Activated T-cell treated with anti-CD3 and anti-CD28 coated beads for 24 hours (primary cell): ENCODE data around the gene TSEN54.

Experiments used
- DNase-seq: peaks from one replicate; pipeline ENCODE4 v3.0.0-alpha.2; 2020; ENCODE audit warnings: low read depth

TSEN54 gene

GRCh38 chr17:75503976-75504346 is 12.4 kb upstream of the TSEN54 start:
- DNase-seq: no peak

DNA sequence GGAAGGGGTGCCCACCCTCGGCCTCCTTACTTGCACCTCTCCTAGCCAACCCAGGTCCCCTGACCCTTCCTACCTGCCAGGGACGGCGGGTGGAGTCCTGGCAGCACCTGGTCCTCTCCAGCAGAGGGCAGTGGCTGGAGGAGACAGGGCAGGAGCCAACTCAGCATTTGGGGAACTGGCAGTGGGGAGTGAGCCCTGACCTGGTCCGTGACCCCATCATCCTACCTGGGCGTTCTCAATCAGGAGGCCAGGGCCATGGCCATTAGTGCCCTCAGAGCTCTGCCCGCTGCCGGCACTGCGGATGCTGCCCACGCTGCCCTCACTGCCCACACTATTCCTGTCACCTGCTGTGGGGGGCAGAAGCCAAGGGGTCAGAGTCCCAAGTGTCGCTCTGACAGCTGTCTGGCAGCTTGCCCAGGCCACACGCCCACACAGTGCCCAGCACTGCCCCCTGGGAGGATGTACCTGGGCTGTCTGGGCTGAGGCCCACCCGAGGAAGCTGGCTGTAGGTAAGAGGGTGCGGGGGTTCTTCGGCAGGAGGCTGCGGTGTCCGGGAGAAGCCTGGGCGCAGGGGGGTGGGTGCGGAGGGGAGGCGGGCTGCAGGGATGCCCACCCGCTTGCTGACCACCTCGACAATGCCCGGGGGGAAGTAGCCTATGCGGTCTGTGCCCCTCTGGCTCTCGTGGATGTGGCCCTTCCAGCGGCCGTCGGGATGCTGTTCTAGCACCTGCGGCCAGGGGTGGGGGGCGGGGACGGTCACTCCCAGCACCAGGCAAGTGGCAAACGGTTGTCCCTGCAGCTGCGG is 11.8 kb upstream of the TSEN54 start:
- no peak for DNase-seq

- no peak for DNase-seq
These were observed 11.2 kb upstream of the TSEN54 start for GRCh38 chr17:75505152-75505409.

- no peak for DNase-seq
These were observed 10.7 kb upstream of the TSEN54 start for GRCh38 chr17:75505640-75506039.

GRCh38 chr17:75506134-75506533 is 10.2 kb upstream of the TSEN54 start:
- DNase-seq: no peak

- no peak for DNase-seq
These were observed 9.4 kb upstream of the TSEN54 start for GRCh38 chr17:75506888-75507287.

GRCh38 chr17:75507733-75508719 is 8.3 kb upstream of the TSEN54 start:
- no peak for DNase-seq

GRCh38 chr17:75508931-75509361 is 7.4 kb upstream of the TSEN54 start:
- DNase-seq: no peak

- DNase-seq: no peak
These were observed 6.6 kb upstream of the TSEN54 start for GRCh38 chr17:75509528-75510258.

GRCh38 chr17:75511270-75511609 is 5.1 kb upstream of the TSEN54 start:
- DNase-seq: no peak

DNA sequence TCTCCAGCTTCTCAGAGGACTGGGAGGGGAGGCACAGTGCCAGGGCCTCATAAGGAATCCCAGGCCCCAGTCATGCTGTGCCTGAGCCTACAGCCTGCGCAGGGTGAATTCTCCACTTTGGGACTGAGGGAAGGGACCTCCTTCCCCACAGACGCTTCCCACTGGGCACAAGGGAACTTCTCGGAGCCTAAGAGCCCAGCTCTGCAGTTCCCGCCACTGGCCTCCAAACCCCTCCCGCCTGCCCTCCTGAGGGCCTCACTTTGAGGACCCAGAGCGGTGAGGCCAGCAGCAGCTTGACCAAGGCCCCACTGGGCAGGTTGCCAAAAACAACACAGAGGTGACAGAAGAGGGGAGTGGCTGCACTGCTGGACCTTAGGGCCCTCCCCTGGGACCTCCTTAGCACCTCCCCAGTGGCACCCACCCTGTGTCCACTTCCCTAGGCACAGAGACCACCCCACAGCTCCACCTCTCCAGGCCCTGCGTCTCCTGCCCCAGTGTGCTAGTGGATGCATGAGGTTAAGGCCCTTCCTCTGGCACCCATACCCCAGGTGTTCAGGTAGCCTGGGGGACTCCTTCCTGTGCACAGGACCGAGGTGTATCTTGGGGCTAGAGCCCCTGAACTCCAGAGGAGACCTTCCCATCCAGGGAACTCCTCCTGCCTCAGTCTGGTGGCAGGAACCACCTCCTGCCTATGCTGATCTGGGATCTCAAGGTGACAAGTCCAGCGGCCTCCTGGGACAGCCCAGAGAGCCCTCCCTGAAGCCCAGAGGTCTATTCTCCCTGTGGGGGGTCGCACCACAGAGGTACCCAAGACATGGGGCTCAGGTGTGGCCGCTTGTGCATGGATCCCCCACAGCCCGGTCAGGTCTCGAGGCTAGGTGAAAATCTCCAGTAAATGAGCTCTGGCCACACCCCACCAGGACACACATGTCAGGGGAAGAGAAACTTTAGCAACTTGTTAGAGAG is 4.4 kb upstream of the TSEN54 start:
- DNase-seq: no peak

DNA sequence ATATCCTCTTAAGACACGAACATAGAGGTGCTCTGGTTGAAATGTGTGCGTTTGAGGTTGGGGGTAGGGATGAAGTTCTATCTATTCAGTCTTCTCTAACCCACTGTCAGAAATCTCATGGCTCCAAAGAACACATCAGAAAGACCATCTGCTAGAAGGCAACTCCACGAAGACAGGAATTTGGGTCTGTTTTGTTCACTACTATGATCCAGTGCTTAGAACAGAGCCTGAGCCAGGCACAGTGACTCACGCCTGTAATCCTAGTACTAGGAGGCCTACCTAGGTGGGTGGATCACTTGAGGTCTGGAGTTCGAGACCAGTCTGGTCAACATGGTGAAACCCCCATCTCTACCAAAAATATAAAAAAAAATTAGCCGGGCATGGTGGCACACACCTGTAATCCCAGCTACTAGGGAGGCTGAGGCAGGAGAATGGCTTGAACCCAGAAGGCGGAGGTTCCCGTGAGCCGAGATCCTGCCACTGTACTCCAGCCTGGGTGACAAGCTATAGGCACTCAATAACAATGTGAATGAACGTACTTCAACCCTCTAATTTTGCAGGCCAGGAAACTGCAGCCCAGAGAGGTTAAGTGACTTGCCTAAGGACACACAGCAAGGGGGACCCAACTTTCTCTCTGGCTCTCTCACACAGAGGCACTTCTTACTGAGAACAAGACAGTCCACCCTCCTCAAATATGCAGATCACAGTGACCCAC is 3.2 kb upstream of the TSEN54 start:
- no peak for DNase-seq

GRCh38 chr17:75513641-75514000 is 2.7 kb upstream of the TSEN54 start:
- no peak for DNase-seq

- no peak for DNase-seq
These were observed 1.9 kb upstream of the TSEN54 start for GRCh38 chr17:75514299-75514918.

- DNase-seq: no peak
These were observed 1.3 kb upstream of the TSEN54 start for GRCh38 chr17:75514919-75515495.

DNA sequence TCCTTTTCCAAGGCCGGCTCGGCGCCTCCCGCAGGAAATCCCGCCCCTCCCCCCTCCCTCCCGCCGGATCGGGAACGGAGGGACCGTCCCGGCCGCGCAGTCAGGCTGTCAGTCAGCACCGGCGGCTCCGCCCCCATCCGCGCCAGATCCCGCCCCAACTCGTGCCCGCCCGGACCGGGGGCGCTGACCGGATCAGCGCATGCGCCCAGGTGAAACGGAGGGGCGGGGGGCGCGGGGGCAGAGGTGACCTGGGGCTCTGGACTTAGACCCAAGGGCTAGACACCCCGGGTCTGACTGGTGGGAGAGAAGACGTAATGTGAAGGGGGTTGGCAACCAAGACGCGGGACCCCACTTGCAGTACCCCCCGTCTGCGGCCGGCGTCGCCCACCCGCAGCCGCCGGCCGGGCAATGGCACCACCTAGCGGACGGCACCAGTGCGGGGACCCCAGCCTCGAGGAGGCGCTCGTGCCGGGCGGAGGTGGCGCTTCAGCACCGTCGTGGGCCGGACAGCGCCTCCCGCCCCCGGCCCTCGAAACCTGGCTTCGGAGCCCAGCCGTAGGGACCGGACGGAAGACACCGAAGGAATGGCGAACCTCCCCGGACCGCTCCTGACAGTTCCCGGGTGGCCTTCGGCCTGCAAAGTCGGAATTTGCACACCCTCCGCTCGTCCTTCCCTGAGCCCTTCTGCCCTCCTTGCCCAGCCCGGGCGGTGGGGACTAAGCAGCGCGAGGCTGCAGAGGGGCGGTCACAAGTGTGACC is 653 bp upstream of the TSEN54 start, which contains the start of gene CASKIN2:
Gene CASKIN2 (minus strand): TSS at position 42 of the 759 bp plus-strand sequence. CDS start 1,733 bp downstream, outside the sequence.
- DNase-seq: peak; percentile 82

- no peak for DNase-seq
These were observed 430 bp downstream of the TSEN54 start for GRCh38 chr17:75516619-75517296.

DNA sequence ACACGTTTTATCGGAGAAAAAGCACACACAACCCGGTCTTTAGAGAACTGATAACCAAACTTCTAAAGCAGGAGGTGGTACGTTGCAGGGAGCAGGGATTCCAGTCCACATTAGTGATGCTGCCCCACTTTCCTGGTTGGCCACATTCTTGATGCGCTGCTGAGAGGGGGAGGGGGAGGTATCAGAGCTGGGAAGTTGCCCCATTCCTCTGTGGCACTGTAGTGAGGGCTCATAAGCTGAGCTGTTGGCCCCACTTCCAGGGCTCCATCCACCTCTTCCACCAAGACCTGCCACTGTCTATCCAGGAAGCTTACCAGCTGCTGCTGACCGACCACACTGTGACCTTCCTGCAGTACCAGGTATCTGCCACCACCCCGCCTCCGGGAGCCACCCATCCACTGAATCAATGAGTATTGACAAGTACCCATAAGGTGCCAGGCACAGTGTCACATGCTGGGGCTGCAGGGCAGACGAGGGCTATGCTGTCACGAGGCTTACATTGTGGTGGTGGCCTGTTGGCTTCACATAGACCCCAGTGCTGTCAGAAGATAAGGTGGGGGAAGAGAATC is 1.1 kb downstream of the TSEN54 start:
- DNase-seq: no peak
